NCI-H774 (cell line): ENCODE results near the gene NOP53.
A peak's percentile ranks its signal among the peaks of the same experiment; 100 is the strongest.
"Not testable (repeated sequence)": the region's sequence is repeated elsewhere in the genome, so short reads cannot be mapped to it uniquely, and the experiment has no call there.

Source experiments
- DNase-seq: peaks from one replicate; lab custom pipeline; 2025; lab: John Stamatoyannopoulos, UW

Gene NOP53

GRCh38 chr19:47718415-47719046, 26.8 kb upstream of the NOP53 start:
- not testable (repeated sequence) for DNase-seq

DNA sequence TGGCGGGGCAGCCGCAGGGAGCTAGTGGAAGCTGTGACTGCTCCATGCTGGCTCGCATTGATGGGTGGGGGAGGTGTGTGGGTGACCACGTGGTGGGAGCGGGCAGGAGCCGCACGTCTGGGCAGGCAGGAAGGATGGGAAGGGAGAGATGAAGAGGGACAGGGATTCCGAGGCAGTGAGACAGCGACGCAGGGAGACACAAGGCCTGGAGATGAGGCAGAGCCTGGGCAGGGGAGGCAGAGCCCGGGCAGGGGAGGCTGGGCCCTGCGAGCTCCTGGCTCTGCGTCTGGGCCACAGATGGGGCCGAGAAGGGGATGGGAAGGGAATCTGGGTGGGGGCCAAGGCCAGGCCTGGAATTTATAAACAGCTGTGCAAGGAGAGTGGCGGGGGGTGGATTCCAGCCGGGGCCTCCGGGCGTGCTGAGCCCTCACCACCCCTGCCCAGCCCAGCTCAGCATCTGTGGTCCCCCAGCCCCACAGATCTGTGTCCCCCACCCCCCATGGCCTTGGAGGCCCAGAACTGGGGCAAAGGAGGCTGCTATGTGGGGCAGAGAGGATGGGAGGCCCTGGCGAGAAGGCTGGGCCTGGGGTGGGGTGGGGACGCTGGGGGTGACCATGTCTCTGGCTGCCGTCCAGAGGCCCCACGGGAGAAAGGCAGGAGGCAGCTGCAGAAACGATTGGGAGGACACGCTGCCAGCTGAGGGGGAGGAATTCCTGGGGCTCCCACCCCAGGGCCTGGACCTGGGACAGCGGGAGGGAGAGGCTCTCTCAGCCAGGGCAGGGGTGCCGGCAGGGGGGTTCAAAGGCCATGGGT, 26.1 kb upstream of the NOP53 start:
- no peak for DNase-seq

DNA sequence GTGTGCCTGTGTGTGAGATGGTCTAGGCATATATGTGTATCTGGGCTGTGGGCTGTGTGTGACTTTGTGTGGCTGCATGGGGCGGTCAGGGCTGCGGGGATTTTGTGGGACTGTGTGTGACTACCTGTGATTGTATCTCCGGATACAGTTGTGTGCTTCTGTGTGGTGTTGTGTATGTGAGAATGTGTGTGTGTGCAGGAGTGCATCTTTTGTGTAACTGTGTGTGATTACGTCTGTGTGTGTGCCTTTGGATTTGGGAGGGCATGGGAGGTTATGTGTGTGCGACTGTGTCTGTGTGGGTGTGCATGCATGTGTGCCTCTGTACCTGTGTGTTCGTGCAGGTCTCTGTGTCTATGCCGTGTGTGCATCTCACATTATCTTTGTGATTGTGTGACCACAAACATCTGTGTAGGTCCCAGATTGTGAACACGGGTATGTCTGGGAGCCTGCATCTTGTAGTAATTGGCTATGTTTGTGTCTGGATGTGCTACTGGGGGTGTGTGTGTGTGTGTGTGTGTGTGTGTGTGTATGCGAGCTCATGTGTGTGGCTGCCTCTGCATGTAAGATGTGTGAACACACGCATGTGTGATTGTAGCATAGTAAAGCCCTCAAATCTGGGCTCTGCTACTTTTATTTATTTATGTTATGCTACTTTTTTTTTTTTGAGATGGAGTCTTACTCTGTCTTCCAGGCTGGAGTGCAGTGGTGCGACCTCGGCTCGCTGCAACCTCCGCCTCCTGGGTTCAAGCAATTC, 24.5 kb upstream of the NOP53 start:
- no peak for DNase-seq

- DNase-seq = no peak
Observed at GRCh38 chr19:47723581-47723940, 21.8 kb upstream of the NOP53 start.

DNA sequence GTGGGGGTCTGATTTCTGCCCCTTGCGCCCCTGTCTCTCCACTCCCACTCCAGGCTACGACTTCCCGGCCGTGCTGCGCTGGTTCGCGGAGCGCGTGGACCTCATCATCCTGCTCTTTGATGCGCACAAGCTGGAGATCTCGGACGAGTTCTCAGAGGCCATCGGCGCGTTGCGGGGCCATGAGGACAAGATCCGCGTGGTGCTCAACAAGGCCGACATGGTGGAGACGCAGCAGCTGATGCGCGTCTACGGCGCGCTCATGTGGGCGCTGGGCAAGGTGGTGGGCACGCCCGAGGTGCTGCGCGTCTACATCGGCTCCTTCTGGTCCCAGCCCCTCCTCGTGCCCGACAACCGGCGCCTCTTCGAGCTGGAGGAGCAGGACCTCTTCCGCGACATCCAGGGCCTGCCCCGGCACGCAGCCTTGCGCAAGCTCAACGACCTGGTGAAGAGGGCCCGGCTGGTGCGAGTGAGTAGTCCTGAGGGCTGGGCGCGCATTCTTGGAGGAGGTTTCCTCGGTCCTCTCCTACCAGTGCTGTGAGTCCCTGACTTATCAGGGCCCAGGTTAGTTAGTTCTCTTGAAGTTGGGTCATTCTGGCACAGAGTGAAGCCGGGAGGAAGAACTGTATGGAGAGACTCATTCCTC, 19.5 kb upstream of the NOP53 start:
- no peak for DNase-seq

DNA sequence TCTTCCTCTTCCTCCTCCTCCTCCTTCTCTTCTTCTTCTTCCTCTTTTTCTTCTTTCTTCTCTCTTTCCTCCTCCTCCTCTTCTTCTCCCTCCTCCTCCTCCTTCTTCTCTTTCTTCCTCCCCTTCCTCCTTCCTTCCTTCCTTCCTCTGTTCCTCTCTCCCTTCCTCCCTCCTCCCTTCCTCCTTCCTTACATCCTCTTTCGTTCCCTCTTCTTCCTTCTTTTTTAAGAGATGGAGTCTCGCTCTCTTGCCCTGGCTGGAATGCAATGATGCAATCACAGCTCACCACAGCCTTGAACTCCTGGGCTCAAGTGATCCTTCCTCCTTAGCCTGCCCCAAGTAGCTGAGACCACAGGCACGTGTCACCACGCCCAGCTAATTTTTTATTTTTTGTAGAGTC, 18.9 kb upstream of the NOP53 start:
- no peak for DNase-seq

DNA sequence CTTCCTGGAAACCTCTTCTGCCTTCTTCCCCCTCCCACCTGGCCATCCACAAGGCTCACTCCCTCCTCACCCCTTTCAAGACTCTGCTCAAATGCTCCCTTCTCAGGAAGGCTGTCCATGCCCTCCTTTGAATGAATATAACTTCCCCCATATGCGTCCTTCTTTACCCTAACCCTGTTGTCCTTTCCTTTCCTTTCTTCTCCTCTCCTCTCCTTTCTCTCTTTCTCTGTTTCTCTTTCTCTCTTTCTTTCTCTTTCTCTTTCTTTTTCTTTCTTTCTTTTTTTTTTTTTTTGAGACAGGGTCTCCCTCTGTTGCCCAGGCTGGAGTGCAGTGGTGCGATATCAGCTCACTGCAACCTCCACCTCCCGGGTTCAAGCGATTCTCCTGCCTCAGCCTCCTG, 17.1 kb upstream of the NOP53 start:
- not testable (repeated sequence) for DNase-seq

DNA sequence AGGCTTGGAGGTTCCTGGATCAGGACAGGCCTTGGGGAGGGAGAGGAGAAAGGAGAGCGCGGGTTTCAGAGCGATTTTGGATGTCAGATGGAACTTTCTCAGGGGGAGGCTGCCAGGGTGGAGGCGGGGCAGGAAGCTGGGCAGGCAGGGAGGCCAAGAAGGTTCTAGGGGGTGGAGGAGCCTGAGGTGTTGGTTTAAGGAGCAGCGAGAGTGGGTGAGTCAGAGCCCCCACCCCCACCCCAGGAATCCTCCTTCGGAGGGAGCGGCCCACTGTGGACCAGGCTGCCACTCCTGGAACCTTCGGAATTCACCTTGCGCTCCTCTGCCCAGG, 15.9 kb upstream of the NOP53 start:
- DNase-seq = no peak

DNA sequence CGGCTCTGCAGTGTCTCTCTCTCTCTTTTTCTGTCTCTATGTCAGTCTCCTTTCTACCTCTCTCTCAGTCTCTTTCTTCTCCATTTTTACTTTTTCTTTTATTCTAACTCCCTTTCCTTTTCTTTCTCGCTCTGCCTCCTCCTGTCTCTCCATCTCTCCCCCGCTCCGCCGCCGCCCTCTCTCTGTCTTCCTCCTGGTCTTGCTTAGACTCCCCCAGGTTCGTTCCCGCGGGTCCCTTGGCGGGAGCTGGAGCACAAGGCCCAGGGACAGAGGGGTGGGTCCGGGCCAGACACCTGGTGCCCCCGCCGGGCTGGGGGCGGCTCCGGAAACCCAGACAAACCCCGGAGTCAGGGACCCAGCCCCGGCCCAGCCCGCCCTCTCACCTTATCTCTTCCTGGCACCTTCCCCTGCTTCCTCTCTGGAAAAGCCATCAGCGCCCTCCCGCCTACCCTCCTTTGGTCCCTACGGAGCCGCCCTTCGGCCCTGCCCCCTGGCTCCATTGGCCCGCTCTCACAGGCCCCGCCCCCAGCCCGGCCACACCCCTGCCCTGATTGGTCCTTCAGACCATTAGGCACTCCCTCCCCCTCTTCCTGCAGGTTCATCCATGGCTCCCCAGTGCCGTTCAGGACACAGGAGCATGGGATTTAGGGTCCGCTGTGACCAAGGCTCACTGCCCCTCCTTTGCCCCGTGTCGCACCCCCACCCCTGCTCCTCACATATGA, 15.4 kb upstream of the NOP53 start:
- DNase-seq = peak; percentile 8

GRCh38 chr19:47730521-47730889, 14.8 kb upstream of the NOP53 start:
- DNase-seq = no peak

DNA sequence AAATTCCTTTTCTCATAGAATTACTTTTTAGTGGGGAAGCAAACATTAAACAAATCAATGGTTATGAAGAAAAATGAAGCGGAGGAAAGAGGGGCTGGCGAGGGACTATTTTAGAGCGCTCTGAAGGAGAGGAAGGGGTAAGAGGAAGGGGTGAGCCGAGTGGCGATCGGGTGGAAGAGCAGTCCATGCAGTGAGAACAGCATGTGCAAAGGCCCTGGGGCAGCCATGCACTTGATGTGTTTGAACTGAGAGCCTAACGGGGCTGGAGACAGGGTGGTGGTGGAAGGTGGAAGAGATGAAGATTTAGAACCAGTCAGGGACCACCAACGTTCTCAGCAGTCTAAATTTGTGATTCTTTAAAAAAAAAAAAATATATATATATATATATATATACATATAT, 14.4 kb upstream of the NOP53 start:
- DNase-seq = no peak

- DNase-seq = no peak
Observed at GRCh38 chr19:47735131-47735530, 10.2 kb upstream of the NOP53 start.

- no peak for DNase-seq
Observed at GRCh38 chr19:47740866-47741519, 4.4 kb upstream of the NOP53 start.

DNA sequence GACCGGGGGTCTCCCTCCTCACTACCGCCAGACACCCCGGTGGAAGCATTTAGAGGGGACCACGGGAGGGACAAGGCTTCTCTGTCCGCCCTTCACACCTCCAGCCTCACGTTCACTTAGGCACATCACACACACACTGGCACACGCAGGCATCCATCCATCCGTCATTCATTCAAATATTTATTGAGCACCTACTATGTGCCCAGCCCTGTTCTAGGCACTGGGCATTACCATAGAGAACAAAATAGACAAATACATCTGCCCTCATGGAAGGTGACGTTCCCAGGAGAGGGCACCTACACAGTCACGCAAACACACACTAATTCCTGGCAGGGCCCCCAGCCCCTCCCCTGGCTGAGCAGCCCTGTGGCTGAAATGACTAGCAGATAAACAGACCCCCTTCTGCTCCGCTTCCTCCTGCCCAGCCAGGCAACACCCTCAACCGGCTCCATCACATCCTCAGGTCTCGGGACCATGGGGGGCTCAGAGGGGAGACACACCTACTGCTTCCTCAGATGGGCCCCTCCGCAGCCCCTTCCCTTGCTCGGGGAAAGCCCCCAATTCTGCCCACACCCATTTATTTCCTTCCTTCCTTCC, 3.7 kb upstream of the NOP53 start:
- DNase-seq = no peak

GRCh38 chr19:47742634-47743033, 2.7 kb upstream of the NOP53 start:
- DNase-seq = no peak

DNA sequence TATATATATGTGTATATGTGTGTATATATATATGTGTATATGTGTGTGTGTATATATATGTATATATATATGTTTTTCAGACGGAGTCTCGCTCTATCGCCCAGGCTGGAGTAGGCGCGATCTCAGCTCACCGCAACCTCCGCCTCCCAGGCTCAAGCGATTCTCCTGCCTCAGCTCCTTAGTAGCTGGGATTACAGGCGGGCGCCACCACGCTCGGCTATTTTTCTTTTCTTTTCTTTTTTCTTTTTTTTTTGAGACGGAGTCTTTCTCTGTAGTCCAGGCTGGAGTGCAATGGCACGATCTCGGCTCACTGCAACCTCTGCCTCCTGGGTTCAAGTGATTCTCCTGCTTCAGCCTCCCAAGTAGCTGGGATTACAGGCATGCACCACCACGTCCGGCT, 783 bp downstream of the NOP53 start:
- DNase-seq = not testable (repeated sequence)

DNA sequence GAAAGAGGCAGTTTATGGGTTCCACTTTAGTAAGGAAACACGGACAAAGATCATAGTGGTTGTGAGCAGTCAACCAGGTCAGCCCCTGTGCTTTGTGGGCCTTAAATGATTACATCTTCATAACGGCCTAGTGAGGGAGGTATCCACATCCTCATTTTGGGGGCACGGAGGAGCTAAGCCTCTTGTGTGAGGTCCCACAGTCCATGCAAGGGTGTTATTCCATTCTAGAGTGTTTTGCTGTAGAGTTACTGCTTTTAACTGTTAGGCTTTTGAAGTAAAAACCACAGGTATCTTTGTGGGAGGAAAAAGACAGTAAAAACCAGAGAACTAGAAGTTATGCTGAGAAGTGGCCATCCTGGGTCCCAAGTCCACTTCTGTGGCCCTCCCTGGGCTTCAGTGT, 4.0 kb downstream of the NOP53 start:
- DNase-seq = no peak

DNA sequence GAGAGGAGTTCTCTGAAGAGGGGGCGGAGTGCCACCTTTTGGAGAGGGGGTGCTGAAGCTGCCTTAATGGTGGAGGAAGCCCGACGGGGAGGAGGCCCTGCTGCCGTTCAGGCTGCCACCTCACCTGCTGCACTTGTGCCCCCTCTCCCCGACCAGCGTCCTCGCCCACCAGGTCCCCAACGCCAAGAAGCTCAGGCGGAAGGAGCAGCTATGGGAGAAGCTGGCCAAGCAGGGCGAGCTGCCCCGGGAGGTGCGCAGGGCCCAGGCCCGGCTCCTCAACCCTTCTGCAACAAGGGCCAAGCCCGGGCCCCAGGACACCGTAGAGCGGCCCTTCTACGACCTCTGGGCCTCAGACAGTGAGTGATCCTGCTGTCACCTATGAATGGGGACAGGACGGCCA, 5.4 kb downstream of the NOP53 start:
- DNase-seq = no peak

DNA sequence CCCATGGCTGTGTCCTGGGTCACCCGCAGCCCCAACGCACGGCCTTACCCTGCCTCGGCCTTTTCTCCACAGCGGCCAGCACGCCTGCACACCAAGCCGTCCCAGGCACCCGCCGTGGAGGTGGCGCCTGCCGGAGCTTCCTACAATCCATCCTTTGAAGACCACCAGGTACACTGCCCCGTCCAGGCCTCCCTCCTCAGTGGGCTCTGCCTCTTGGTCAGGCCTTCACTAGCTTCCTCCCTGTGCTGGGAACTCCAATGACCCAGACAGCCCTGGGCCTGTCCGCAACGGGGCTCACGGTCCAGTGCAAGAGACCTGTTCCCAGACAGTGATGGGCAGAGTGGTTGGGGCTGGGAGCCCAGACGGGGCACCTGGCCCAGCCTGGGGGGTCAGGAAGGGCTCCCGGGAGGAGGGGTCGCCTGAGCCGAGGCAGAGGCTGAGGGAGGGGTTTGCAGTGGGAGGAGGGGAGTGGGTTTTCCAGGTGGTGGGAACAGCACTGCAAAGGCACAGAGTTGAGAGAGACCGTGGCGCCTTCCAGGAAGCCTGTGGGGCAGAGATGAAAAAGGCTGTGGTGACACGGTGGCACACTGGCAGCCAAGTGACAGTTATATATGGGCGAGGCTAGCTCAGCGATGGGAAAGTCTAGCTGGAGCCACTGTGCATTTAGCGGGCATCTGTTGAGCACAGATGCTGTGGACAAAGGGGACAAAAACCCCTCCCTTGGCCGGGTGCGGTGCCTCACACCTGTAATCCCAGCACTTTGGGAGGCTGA, 7.3 kb downstream of the NOP53 start:
- DNase-seq = no peak
